OCI-LY3 (cell line): ENCODE results near the gene CLDN4.

Experiments
- EZH2phosphoT487 ChIP-seq: fragments of 200-600 bp; shearing (Covaris generic); IDR thresholded peaks from 2 replicates; pipeline ENCODE4 v1.6.1; 2018; ENCODE audit warnings: antibody characterized with exemption, mixed run types, low read depth
- TF ChIP-seq, protein P1 (sequence below): fragments of 200-600, 300-600 bp; sonication (generic); IDR thresholded peaks from 2 replicates; pipeline ENCODE4 v1.5.1; 2014; ENCODE audit warnings: antibody characterized with exemption, low read length, low read depth

DNA sequence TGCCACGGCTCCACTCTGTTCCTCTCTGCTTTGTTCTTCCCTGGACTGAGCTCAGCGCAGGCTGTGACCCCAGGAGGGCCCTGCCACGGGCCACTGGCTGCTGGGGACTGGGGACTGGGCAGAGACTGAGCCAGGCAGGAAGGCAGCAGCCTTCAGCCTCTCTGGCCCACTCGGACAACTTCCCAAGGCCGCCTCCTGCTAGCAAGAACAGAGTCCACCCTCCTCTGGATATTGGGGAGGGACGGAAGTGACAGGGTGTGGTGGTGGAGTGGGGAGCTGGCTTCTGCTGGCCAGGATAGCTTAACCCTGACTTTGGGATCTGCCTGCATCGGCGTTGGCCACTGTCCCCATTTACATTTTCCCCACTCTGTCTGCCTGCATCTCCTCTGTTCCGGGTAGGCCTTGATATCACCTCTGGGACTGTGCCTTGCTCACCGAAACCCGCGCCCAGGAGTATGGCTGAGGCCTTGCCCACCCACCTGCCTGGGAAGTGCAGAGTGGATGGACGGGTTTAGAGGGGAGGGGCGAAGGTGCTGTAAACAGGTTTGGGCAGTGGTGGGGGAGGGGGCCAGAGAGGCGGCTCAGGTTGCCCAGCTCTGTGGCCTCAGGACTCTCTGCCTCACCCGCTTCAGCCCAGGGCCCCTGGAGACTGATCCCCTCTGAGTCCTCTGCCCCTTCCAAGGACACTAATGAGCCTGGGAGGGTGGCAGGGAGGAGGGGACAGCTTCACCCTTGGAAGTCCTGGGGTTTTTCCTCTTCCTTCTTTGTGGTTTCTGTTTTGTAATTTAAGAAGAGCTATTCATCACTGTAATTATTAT, 1.2 kb downstream of the CLDN4 start:
- TF ChIP-seq, protein P1, sequence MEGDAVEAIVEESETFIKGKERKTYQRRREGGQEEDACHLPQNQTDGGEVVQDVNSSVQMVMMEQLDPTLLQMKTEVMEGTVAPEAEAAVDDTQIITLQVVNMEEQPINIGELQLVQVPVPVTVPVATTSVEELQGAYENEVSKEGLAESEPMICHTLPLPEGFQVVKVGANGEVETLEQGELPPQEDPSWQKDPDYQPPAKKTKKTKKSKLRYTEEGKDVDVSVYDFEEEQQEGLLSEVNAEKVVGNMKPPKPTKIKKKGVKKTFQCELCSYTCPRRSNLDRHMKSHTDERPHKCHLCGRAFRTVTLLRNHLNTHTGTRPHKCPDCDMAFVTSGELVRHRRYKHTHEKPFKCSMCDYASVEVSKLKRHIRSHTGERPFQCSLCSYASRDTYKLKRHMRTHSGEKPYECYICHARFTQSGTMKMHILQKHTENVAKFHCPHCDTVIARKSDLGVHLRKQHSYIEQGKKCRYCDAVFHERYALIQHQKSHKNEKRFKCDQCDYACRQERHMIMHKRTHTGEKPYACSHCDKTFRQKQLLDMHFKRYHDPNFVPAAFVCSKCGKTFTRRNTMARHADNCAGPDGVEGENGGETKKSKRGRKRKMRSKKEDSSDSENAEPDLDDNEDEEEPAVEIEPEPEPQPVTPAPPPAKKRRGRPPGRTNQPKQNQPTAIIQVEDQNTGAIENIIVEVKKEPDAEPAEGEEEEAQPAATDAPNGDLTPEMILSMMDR = no peak
- no peak for TF ChIP-seq EZH2phosphoT487
